ENCODE measurements around the gene CLN3.
"Not testable (repeated sequence)": the region's sequence is repeated elsewhere in the genome, so short reads cannot be mapped to it uniquely, and the experiment has no call there.

Gene CLN3

DNA sequence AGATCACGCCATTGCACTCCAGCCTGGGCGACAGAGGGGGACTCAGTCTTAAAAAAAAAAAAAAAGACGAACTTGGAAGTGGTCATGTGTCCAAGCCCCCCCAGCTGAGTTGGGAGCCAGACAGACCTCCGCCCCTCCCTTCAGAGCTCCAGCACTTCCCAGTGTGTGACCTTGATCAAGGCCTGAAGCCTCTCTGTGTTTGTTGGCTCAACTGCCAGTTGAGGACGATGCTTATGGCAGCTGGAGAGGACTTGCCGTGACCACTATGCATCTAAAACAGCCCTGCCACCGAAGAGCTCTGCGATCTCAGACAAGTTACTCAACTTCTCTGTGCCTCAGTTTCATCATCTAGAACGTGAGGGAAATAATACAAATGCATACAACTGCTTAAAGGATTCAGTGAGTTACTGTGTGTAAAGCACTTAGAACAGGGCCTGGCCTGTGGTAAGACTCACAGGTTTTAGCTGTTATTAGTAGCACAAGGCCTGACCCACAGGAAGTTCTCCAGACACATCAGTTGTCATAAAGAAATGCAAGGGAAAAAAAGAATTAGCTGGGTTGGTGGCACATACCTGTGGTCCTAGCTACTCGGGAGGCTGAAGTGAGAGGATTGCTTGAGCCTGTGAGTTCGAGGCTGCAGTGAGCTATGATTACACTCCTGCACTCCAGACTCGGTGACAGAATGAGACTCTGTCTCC is 21.8 kb upstream of the CLN3 start:
- DNase-seq (ENCODE audit: low read depth): no peak

DNA sequence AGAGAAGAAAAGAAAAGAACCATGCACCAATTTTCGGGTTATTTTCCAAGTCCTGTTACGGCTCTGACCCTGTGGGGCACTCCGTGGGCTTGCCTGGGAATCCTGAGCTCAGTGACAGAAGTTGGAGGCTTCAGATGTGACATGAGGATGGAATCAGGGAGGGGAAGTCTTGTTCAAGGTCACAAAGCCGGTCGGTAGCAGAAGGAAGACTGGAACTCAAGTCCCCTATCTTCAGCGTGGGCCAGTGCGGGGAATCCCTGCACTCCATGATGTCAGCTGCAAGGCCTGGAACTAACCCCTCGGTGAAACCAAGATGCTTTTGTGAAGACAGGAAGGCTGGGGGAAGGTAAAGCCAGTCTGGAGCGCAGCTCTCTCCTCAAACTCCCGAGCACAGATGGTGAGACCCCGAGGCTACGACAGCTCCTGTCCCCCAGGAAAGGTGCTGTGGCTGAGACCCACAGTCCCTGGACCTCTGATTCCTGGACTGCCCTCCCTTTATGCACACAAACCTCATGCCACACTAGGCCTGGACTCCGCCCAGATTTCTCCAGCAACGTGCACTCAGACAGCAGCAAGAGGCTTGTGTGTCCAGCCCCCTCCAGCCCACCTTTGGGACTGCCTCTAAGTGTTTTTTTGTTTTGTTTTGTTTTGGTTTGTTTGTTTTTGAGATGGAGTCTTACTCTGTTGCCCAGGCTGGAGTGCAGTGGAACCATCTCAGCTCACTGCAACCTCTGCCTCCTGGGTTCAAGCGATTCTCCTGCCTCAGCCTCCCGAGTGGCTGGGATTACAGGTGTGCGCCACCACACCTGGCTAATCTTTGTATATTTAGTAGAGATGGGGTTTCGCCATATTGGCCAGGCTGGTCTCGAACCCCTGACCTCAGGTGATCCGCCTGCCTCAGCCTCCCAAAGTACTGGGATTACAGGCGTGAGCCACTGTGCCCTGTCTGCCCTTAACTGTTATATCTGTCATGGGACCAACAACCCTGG is 20.2 kb upstream of the CLN3 start:
- no peak for DNase-seq (ENCODE audit: low read depth)

DNA sequence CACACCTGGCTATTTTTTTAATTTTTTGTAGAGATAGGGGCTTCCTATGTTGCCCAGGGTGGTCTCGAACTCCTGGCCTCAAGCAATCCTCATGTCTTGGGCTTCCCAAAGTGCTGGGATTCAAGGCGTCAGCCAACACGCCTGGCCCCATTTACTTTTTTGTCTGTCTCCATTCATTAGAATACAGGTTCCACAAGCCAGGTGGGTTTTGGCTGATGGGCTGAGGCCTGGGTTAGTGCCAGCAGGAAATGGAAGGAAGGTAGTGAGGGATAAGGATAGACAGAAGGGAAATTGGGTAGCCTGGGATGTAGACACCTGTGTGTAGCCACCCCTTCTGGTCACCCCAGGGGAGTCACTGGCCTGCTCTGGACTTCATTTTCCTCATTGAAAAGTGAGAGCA is 19.2 kb upstream of the CLN3 start:
- DNase-seq (ENCODE audit: low read depth): no peak

DNA sequence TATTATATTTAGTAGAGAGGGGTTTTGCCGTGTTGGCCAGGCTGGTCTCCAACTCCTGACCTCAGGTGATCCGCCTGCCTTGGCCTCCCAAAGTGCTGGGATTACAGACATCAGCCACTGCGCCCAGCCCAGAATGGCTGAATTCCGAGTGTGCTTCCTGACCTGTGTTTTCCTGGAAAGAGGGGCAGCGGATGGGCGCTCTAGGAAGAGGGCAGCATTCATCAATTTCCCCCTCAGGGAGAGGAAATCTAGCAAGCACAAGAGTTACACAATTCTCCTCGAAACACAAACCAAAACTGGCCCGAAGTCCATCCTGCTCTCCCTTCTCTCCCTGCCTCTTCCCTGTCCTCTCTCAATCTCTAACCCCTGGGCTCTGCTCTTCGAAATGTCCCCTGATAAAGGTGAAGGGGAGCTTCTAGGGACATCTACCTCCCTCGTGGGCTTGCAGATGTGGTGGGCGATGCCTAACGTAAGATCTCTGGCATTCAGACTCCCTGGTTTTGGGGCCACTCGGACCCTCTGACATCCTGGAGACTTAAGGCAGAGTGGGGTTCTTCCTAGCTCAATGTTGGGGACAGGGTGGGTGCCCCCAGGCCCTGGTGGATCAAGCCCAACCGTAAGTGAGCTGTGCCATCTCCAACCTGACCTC is 13.7 kb upstream of the CLN3 start:
- no peak for DNase-seq (ENCODE audit: low read depth)

DNA sequence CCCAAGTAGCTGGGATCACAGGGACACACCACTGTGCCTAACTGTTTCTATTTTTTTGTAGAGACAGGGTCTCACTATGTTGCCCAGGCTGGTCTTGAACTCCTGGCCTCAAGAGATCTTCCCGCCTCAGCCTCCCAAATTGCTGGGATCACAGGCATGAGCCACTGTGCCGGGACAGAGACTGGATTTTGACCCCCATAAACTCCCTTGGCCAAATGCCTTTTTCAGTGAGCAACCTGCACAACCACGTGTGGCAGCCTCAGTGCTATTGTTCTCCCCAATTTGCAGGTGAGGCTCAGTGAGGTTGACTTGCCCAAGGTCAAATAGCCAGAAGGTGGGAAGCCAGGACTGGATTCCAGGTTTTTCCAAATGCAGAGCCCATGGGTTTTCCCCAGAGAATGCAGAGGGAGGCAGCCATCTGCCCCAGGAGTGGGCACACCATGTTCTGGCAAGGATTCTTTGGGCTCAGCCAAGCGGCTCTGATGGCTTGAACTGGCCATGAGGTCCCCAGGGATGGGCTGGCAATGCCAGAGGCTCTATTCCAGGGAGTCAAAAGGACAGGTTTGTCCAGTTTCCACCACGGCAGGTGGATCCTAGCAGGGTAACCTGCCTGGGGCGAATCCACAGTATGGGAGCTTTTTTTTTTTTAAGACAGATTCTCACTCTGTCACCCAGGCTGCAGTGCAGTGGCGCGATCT is 13.0 kb upstream of the CLN3 start:
- DNase-seq (ENCODE audit: low read depth): no peak

DNA sequence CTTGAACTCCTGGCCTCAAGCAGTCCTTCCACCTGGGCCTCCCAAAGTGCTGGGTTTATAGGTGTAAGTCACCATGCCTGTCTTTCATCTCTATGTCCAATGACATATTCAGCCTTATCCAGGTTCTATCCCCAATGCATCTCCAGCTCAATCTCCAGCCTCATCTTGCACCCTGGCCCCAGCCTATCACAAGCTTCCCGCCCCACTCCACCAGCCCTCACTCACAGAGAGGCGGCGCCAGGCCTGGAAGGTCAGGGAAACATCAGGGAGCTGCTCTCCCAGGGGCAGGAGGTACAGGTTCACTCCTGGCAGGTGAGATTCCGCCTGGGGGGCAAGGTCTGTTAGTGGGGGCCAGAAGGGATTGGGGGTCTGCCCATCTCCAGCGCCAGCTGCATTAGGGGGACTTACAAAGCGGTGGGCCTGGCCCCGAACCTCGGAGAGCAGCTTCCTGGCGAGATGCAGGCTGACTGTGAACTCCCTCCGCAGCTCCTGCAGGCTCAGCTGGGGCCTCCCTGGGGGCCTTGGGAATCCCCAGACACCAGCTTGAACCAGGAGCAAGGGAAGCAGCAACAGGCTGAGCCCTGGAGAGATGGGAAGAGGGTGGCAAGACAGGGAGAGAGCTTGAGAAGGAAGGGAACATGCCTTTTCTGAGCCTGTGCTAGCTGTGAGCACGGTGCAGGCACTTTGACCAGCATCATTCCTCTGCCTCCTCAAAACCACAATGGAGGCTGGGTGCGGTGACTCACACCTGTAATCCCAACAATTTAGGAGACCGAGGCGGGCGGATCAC is 11.8 kb upstream of the CLN3 start:
- DNase-seq (ENCODE audit: low read depth): no peak

DNA sequence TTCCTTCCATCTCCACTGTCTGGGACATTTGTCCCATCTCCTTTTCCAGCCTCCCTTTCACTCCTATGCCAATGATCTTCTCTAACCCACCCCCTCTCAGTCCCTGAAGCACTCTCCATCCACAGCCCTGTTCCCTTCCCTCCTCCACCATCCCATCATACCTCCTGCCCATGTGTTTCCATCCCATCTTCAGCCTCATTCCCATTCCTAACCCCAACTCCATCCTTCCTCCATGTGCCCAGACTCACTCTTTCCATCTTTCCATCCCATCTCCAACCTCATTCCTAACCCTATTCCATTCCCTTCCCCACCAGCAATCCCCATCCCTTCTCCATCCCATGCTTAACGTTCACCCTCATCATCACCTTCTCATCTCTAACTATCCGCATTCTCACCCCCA is 10.4 kb upstream of the CLN3 start:
- no peak for DNase-seq (ENCODE audit: low read depth)

DNA sequence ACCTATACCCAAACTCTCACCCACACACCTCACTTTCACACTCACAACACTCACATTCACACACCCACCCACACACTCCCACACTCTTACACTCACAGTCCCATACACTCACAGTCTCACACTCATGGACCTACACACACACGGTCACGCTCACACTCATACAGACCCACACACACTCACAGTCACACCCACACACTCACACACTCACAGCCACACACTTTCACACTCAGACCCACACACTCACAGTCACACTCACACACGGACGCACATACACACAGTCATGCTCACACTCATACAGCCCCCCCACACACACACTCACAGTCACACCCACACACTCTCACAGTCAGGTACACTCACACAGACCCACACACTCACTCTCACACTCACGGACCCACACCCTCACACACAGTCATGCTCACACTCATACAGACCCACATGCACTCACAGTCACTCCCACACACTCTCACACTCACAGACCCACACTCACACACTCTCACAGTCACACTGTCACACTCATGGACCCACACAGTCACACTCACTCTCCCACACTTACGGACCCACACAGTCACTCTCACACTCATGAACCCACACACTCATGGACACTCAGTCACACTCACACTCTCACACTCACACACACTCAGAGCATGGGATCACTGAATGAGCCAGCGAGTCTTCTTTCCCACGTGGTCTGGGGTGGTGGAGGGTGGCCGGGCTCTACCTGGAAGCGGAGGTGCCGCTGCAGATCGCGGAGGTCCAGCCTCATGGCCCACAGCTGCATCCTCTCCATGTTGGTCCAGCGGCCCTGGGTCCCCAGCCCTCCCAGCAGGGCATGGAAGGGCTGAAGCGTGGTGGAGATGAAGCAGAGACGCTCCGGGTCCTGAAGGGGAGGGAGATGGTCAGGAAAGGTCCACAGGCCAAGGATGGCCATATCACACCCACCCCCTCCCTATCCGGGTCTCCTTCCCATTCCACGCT is 9.7 kb upstream of the CLN3 start:
- no peak for DNase-seq (ENCODE audit: low read depth)

DNA sequence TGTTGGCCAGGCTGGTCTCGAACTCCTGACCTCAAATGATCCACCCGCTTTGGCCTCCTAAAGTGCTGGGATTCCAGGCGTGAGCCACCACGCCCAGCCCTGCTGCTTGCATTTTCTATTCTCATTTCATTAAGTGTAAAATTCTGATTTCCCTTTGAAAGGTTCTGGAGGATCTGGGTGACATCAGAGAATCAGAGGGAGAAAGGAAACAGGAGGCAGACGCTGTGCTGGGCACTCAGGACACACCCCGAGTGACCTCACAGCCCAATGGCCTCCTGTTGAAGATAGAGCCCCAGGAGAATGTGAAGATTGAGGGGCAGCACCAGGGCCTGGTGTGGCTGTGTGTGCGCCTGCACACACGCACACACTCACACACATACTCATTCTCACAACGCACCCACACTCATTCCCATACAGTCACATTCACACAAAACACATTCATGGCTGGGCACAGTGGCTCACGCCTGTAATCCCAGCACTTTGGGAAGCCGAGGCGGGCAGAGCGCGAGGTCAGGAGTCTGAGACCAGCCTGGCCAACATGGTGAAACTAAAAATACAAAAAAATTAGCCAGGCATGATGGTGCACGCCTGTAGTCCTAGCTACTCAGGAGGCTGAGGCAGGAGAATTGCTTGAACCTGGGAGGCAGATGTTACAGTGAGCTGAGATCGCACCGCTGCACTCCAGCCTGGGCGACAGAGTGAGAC is 8.8 kb upstream of the CLN3 start:
- DNase-seq (ENCODE audit: low read depth): not testable (repeated sequence)

DNA sequence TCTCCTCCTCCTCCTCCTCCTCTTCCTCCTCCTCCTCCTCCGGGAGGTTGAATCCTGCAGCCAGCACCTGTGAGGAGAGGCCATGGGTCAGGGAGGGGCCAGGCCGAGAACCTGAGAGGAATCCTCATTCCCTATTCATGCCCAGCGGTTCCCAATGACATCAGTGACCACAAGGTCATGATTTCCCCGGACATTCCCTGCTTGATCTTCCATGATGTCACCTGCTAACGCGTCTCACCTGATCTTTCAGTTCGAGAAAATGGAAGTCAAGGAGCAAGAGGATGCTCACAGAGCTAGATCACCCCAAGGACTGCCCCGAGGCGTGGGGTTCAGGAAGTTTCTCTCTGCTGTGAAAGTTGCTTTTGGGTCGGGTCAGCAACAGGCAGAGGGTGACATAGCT is 8.0 kb upstream of the CLN3 start:
- no peak for DNase-seq (ENCODE audit: low read depth)

DNA sequence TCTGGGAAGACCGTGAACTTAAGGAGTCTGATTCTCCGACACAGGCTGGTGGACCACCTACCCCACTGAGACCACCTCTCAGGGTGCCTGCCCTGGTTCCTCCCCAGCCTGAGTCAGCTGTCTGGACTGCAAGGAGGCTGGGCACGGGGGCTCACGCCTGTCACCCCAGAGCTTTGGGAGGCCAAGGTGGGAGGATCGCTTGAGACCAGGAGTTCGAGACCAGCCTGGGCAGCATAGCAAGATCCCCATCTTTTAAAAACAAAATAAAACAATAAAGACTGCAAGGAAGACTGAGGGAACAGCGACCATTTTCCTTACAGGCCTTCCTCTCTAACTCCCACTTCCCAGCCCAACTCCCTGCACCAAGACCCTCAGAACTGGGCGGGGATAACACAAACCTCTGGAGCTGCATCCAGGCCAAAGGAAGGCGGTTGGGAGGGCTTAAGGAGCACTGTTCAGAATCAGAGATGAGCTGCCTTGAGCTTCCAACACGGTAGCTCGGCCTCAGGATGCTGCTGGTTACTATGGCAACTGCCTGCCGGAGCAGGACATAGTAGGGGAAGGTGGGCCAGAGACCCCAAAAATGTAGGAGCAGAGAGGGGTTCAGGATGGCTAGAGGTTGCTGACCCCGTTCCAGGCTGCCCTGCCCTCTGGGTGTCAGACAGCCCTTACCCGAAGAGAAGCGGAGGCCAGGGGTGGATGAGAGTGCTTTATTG is 7.0 kb upstream of the CLN3 start:
- DNase-seq (ENCODE audit: low read depth): no peak

DNA sequence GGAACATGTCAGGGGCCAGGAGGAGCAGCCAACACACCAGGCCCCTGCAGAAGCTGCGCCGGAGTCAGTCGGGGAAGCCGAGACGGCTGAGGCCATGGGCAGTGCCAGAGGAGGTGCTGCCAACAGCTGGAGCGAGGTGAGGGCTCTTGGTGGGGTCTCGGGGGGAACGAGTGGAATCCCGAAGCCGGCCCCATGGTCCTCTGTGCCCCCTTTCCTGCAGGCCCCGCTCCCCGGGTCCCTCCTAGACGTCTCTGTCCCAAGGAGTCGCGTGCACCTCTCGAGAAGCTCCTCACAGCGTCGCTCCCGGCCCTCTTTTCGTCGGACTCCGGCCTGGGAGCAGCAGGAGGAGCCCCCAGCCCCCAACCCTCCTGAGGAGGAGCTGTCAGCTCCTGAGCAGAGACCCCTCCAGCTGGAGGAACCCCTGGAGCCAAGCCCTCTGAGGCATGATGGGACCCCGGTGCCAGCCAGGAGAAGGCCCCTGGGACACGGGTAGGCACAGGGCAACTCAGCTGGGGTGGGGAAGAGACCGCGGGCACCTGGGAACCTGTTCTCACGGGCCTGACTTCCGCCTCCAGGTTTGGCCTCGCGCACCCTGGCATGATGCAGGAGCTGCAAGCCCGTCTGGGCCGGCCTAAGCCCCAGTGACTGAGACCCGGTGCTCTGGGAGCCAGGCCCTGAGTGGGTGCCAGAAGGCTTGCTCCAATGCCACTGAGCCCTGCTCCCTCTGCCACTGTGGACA is 6.2 kb upstream of the CLN3 start:
- no peak for DNase-seq (ENCODE audit: low read depth)

DNA sequence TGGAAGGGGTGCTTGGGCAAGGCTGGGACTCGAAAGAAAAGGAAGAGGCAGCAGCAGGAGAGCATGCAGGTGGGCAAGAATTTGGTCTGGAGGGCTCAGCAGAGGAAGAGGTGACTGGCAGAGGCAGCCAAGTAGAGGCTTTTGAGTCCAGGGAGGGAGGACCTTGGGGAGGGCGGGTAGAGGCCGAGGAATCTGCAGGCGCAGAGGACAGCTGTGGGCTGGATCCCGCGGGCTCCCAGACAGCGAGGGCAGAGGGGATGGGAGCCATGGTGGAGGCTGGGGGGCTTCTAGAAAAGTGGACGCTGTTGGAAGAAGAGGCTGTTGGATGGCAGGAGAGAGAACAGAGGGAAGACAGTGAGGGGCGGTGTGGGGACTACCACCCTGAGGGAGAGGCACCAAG is 5.5 kb upstream of the CLN3 start:
- DNase-seq (ENCODE audit: low read depth): no peak

DNA sequence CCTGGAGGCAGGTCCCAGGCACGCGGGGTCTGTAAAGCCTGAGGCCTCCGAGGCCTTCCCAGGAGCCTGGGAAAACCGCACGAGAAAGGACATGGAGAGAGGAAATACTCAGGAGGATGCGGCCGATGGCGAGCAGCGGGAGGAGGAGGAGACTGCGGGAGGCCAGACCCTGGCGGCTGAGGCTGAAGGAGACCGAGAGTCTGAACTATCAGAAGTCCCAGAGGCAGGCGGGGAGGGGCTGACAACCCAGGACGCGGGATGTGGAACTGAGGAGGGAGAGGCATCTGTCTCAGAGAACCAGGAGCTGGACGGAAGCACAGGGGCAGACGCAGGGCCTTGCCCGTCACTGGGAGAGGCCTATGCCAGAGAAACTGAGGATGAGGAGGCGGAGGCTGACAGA is 5.0 kb upstream of the CLN3 start:
- DNase-seq (ENCODE audit: low read depth): no peak

DNA sequence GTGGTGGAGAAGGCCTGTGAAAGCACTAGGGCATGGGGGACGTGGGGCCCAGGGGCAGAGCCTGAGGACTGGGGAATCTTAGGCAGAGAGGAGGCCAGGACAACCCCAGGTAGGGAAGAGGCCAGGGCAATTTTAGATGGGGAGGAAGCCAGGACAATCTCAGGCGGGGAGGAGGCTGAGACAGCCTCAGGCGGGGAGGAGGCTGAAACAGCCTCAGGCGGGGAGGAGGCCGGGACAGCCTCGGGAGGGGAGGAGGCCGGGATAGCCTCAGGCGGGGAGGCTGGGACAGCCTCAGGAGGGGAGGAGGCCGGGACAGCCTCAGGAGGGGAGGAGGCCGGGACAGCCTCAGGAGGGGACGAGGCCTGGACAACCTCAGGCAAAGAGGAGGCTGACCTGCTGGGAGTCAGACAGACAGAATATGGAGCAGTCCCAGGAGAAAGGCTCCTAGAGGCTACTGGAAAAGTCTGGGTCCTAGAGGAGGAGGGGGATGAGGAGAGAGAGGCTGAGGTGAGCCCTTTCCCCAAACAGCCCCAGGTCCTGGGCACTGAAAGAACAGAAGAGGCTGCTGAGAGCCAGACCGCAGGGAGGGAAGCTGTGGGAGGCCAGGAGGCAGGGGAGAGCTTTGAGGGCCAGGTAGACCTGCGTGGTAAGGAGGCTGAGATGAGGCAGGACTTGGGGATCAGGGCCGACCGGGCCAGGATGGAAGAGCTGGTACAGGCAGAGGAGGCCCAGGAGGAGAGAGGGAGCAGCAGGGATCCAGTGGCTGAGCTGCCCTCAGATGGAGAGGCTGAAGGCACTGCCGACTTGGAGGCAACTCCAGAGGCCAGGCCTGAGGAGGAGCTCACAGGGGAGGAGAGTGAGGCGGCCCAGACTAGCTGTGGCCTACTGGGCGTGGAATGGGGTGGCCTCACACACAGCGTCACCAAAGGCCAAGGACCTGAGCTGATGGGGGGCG is 4.2 kb upstream of the CLN3 start:
- DNase-seq (ENCODE audit: low read depth): no peak

DNA sequence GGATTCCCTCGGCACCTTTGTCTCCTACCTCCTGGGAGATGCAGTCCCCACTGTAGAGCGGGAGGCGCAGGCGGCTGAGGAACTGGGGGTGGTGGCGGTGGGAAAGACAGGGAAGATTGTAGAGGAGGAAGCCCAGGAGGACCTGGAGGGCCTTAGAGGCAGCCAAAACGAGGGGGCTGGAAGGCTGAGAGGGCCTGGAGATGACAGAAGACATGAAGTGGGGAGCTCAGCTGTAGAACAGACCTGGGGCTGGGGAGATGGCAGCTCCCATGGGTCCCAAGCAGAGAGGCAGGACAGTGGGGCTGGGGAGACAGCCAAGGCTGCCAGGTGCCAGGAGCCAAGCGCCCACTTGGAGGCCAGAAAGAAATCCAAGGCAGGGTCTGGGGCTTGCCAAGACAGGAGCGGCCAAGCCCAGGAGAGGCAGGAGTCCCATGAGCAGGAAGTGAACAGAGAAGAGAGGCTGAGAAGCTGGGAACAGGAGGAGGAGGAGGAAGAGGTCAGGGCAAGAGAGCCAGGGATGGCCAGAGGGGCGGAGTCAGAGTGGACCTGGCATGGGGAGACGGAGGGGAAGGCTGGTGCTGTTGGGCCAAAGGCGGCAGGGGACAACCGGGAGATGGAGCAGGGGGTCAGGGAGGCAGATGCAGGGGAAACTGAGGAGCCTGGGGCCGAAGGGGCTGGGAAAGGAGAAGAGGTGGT is 3.4 kb upstream of the CLN3 start:
- DNase-seq (ENCODE audit: low read depth): no peak
